ENCODE results near the gene PDCD6IP.

Gene PDCD6IP

DNA sequence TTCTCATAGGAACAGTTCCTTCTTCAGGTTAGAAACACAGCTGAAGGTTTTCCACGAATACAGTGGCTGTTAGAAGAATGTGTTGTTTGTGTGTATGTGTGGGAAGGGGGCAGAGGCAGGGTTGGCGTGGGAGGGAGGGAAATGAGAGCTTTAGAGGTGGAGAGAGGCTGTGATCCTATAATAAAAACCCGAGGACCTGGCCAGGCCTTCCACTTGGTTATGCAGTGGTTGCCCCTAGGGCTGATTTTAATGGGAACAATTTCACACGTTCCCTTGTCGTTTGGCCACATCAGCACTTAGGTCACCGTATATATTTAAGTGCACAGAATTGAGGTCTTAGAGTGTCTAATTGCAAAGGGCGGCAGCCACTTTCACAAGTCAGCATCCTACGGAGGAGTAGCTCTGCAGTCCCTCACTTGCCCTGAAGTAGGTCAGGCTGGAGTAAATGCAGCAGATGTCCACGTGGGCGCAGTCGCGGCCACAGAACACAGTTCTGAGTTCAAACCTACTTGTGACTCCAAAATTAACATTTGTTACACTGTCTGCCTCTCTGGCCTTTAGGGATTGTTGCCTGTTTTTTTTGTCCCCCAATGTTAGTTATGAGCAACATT lies 85.6 kb downstream of the PDCD6IP start:
- no peak for TF ChIP-seq ZNF274 (IDR thresholded peaks at IDR 0.05; ENCODE audit: low read depth, low read length)

DNA sequence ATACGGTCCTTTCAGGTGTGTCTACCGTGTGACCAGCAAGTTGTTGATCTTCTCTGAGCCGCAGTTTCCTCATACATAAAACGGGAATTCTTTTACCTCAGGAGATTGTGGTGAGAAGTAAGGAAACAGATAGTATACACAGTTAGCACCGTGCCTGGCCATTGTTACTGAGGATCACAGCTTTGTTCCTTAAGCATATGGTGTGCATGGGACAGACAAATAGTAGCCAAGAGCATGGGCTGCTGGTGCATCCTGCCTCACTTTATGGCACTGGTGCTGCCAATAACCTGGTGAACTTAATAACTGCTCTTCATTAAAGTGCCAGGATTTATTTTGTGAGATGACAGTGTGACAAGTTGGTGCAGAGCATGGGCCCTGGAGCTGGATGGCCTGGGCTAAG lies 86.3 kb downstream of the PDCD6IP start:
- H3K4me3 ChIP-seq (ENCODE audit: low read length) = no peak overlapping the region
- no peak for TF ChIP-seq ZNF274 (IDR thresholded peaks at IDR 0.05; ENCODE audit: low read depth, low read length)

More for the DNA sequence above, 85.6 kb downstream of the PDCD6IP start:
- no peak overlapping the region for H3K4me3 ChIP-seq (ENCODE audit: low read length)

DNA sequence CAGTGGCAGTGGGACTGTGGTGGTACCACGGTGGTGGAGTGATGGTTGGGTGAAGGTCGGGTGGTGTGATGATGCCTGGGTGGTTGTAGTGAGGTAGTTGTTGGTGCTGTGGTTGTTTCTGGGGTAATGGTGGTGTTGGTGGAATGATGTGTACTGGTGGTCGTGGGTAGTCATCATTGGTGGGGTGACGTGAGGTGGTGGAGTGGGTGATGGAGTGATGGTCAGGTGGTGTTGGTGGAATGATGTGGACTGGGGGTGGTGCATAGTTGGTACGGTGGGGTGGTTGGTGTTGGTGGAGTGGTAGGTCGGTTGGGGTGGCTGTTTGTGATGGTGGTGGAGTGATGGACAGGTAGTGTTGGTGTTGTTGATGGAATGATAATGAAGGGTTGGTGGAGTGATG lies 87.1 kb downstream of the PDCD6IP start:
- no peak overlapping the region for H3K4me3 ChIP-seq (ENCODE audit: low read length)
- no peak for TF ChIP-seq ZNF274 (IDR thresholded peaks at IDR 0.05; ENCODE audit: low read depth, low read length)

DNA sequence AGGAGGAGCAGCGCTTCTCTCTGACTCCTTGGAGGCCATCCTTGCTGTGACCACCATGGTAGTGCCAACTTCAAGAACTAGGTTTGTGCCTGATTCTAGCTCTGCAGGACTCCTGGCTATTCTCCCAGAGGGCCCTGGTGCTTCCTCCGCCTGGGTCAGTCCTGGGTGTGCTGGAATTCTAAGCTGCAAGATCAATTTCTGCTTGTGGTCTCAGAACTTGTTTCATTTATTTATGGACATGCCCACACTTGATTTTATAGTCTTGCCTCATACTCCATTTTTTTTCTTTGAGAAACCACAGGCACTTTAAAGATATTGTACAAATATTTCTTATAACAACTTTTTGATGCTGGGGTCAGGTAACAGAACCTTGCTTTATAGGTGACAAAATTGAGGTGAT lies 87.6 kb downstream of the PDCD6IP start:
- no peak for TF ChIP-seq ZNF274 (IDR thresholded peaks at IDR 0.05; ENCODE audit: low read depth, low read length)
- no peak overlapping the region for H3K4me3 ChIP-seq (ENCODE audit: low read length)

DNA sequence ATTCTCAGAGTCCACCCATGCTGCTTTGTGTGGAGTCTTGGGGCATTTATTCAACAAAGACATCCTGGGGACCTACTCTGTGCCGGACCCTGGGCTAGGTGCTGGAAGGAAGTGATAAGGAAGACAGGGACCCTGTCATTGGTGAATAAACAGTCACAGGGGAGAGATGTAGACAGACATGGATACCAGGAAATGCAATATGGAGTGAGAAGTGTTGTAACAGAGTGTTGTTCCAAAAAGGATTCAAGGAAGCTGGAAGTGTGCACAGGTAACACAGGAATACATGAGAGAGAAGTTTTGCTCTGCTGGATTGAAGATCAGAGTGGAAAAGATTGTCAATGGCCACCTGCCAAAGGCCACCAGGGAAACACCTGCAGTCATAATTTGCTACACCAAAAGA lies 89.0 kb downstream of the PDCD6IP start:
- no peak for TF ChIP-seq ZNF274 (IDR thresholded peaks at IDR 0.05; ENCODE audit: low read depth, low read length)
- no peak overlapping the region for H3K4me3 ChIP-seq (ENCODE audit: low read length)

DNA sequence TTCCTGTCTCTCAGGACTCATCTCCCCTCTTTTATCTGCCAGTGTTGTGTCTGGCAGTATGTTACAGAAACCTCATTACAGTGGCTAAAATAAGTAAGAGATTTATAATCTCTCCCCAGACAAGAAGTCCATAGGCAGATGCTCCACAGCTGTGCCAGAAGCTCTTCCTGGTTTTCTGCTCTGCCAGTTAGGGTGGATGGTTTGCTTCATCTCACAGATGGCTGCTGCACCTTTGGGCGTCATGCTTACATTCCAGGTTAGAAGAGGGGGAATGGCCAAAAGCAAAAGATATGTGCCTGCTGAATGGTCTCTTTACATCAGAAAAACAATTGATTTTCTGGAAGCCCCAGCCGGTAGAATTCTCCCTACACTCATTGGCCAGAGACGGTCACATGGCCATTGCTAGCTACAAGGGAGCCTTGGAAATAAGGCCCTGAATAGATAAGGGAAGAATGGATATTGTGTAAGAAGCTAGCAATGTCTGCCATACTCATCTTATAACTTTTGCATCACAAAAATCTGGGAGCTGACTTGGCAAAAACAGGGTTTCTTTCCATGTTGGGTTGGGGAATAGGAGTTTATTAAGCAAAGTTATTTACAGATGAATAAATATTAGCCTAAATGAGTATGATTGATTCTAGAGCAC lies 91.1 kb downstream of the PDCD6IP start:
- H3K4me3 ChIP-seq (ENCODE audit: low read length) = no peak overlapping the region
- TF ChIP-seq ZNF274 (IDR thresholded peaks at IDR 0.05; ENCODE audit: low read depth, low read length) = no peak

DNA sequence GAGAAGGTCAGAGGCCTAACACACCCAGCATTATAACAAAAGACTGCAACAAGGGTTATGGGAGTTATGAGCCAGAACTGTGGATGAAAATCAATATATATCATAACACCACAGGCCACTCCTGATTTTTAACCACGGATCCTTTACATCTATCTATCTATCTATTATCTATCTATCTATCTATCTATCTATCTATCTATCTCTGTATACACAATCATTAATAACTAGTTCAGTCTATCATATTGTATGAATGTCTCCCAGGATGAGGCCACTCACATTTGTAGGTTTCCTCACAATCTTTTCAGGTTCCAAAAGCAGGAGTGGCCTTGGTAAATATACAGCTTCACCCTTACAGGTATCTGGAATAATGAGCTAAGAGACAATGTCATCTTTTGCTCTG lies 94.2 kb downstream of the PDCD6IP start:
- TF ChIP-seq ZNF274 (IDR thresholded peaks at IDR 0.05; ENCODE audit: low read depth, low read length) = no peak

DNA sequence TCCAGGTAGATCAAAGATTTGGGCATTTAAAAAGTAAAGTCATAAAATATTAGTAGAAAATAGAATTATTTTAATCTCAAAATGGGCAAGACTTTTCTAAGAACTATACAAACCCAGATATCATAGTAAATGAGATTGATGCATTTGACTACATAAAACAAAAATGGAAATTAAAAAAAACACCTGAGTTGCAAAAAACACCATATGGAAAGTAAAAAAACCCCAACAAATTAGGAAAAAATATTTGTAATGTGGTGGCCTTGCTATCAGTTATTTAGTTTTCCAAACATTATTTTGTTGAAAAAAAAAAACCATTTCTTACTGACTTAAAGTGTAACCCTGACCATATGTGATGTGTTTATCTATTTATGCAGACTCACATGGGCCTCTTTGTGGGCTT lies 97.2 kb downstream of the PDCD6IP start:
- H3K4me3 ChIP-seq (ENCODE audit: low read length) = no peak overlapping the region
- TF ChIP-seq ZNF274 (IDR thresholded peaks at IDR 0.05; ENCODE audit: low read depth, low read length) = no peak

More for the DNA sequence above, 94.2 kb downstream of the PDCD6IP start:
- H3K4me3 ChIP-seq (ENCODE audit: low read length) = no peak overlapping the region

DNA sequence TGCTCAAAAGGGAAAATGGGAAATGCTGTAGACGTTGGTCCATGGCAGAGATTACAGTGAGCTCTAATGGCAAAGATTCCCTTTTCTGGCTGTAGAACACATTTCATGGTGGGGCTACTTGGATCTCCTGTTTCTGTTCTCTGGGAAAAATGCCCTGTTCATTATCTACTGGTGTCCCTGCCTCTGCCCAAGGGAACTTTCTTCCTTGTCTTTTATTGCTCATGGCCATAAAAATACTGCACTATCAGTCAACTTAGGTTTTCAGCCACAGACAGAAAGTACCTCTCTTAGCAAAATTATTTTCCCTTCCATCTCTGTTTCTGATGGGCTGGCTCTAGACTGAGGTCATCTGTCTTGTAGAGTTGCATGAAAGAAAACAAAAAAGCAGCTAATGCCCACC lies 98.9 kb downstream of the PDCD6IP start:
- no peak overlapping the region for H3K4me3 ChIP-seq (ENCODE audit: low read length)
- TF ChIP-seq ZNF274 (IDR thresholded peaks at IDR 0.05; ENCODE audit: low read depth, low read length) = no peak

DNA sequence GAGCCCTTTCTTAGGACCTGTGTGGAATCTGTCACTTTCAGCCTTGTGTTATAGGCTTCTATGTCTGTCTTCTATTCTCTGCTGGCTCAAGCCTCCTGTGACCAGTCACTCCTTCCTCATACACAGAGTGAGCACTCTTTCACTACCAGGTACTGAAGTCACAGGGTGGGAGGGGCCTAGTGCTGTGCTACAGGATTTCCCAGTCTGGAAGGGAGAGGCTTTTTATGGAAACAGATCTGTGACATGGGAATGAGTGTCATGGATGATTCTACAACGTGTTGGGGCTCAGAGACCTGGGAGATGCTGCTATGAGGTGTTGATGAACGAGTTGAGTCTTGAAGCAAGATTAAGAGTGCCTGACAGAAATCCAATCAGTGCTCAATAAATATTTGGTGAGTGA lies 100.5 kb downstream of the PDCD6IP start:
- no peak for TF ChIP-seq ZNF274 (IDR thresholded peaks at IDR 0.05; ENCODE audit: low read depth, low read length)
- no peak overlapping the region for H3K4me3 ChIP-seq (ENCODE audit: low read length)

DNA sequence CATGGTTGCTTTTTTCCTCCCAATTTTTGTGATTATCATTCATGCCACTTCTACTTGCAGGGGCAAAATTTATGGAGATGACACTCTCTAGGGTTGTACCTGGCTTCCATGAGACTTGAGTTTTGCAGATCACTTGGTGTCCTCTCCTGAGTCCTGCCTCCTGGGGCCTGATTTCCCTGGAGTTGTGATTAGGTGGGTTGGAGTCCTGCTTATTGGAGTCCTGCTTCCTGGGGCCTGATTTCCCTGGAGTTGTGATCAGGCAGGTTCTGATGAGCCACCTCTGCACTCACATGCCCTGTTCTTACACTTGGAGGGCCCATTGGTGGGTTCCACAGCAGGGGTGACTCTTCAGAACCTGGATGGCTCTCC lies 102.0 kb downstream of the PDCD6IP start:
- no peak overlapping the region for H3K4me3 ChIP-seq (ENCODE audit: low read length)
- TF ChIP-seq ZNF274 (IDR thresholded peaks at IDR 0.05; ENCODE audit: low read depth, low read length) = no peak

DNA sequence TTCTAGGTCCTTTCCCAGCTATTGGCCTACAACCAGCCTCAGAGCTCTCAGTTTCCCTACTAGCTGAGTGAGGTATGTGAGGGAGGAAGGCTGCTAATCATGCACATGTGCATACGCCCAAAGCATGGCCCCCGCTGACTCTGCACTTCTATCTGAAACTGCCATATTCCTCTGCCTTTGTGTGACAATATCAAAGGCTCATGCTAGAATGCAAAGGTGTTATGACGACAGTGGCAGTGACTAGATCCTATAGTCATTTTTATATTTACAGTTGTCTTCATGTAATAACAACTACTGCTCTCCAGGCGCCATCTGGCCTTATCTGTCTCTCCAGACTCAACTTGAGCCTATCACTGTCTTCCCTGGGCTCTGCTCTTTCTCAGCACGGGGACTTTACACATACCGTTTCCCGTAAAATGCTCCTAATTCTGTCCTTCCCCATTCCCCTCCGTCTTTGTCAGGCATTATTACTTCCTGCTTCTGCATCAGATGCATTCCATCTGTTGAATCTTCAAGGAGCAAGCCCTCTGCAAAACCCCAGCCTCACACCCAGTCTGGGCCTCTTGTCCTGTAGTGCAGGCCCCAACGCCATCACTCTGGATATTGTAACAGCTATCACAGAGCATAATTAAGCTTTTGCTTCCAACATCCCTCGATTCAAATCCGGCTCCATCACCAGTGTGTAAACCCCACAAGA lies 102.5 kb downstream of the PDCD6IP start:
- TF ChIP-seq ZNF274 (IDR thresholded peaks at IDR 0.05; ENCODE audit: low read depth, low read length) = no peak
- no peak overlapping the region for H3K4me3 ChIP-seq (ENCODE audit: low read length)

DNA sequence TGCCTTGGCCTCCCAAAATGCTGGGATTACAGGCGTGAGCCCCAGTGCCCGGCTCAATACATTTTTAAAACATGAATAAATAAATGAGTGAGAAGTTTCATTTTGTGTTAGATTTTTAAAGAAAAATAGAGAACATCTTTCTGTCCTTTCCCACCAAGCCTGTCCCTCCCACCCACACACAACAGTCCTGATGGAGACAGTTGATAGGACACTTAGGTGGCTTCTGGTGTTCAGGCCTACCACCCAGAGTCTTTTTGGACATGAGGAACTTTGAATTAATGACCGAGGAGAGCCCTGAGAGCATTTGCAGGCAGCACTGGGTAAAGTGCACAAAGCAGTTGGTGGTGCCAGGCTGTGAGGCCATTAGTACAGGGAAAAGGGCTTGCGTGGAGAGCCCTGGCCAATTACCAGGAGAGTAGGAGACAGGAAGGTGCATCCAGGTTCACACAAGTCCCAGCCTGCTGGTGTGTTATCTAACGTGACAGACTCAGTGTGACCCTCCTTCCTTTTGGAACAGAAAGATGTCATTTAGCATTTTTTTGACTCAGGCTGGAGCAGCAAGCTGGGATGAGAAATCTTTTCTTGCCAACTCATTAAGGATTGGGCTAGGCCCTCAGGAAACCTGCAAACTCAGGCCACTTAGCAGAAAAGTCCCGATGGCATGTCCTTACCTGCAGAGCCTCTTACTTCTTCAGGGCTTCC lies 103.6 kb downstream of the PDCD6IP start:
- no peak for TF ChIP-seq ZNF274 (IDR thresholded peaks at IDR 0.05; ENCODE audit: low read depth, low read length)
- no peak overlapping the region for H3K4me3 ChIP-seq (ENCODE audit: low read length)

DNA sequence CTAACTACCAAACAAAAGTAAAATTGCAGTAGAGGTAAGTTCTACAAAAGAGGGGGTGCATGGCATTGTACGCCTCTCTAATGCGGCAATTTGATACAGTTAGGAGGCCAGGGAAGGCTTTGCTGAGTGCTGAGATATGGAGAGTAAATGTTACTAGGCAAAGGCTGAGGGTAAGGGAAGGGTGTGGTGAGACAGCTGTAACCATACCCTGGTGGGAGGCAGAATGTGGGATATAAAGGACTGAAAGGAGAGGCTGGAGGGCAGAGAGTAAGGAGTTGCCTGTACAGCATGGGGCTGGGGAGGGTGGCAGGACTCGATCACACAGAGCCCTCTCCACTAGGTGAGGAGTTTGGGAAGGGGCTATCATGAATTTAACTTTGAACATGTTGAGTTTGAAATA lies 106.3 kb downstream of the PDCD6IP start:
- TF ChIP-seq ZNF274 (IDR thresholded peaks at IDR 0.05; ENCODE audit: low read depth, low read length) = no peak
- no peak overlapping the region for H3K4me3 ChIP-seq (ENCODE audit: low read length)

Measured in GM08714 (cell line).